Gastroesophageal sphincter (tissue), 3 donors: Measurements from ENCODE around the gene TBRG4.

Source experiments
- EP300 ChIP-seq: sonication (generic); formaldehyde crosslinking; IDR thresholded peaks from one replicate; pipeline ENCODE4 v1.6.1; 2017; ENCODE audit warnings: antibody characterized with exemption, mild to moderate bottlenecking
- POLR2A ChIP-seq, 2 donors: fragments of 450-650 bp; IDR thresholded peaks; one replicate each; pipeline ENCODE4 v1.6.1; 2017; ENCODE audit warnings: antibody characterized with exemption in 2 of 2, mild to moderate bottlenecking in 2 of 2, moderate library complexity in 1 of 2
- TF ChIP-seq, protein P1 (sequence below), 4 experiments: fragments of 200-600 bp in 2 of 4; fragments of 450-650 bp in 2 of 4; sonication (generic) in 1 of 4; IDR thresholded peaks; one replicate each; pipeline ENCODE4 v1.5.1; 2017 to 2019; ENCODE audit warnings: antibody characterized with exemption in 4 of 4, mild to moderate bottlenecking in 2 of 4, moderate library complexity in 2 of 4

DNA sequence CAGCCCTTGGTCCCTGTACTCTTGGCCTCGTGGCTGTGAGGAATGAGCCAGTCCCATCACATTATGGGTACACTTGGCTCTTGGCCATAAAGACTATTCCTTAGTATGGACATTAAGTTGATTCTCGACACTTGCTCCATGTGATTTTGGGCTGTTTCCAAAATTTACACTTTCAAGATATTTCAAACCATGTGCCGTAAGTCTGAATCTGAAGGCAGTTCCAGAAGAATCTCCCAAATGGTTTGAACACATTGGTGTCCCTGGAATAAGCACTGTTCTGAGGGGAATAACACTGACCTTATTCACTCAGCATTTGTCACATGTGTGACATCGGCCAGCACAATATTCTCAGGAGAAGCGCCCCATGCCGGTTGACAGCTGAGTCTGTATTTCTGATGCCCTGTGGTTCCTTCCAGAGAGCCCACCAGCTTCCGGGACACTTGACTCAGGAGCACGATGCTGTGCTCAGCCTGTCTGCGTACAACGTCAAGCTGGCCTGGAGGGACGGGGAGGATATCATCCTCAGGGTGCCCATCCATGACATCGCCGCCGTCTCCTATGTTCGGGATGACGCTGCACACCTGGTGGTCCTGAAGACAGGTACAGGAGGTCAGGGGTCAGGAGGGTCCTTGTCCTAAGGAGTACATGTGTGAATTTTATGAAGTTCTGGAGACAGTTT is 47.3 kb downstream of the TBRG4 start:
- TF ChIP-seq POLR2A (IDR thresholded peaks at IDR 0.05): no peak
- TF ChIP-seq, protein P1, sequence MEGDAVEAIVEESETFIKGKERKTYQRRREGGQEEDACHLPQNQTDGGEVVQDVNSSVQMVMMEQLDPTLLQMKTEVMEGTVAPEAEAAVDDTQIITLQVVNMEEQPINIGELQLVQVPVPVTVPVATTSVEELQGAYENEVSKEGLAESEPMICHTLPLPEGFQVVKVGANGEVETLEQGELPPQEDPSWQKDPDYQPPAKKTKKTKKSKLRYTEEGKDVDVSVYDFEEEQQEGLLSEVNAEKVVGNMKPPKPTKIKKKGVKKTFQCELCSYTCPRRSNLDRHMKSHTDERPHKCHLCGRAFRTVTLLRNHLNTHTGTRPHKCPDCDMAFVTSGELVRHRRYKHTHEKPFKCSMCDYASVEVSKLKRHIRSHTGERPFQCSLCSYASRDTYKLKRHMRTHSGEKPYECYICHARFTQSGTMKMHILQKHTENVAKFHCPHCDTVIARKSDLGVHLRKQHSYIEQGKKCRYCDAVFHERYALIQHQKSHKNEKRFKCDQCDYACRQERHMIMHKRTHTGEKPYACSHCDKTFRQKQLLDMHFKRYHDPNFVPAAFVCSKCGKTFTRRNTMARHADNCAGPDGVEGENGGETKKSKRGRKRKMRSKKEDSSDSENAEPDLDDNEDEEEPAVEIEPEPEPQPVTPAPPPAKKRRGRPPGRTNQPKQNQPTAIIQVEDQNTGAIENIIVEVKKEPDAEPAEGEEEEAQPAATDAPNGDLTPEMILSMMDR (IDR thresholded peaks at IDR 0.05): no peak
- TF ChIP-seq EP300: no peak
